WTC11 (cell line): ENCODE data around the gene ZNRF1. TPM values are rescaled to one million over a fixed set of nuclear protein-coding genes. Genes with fewer than 3 reads are reported as not detected.

Source experiments
- ATAC-seq: fragments of 200-7000 bp; cut with Tn5 transposase; 2 replicates; pipeline ENCODE4 v1.10.0; 2021; ENCODE audit warnings: mild to moderate bottlenecking, moderate library complexity
- CTCF ChIA-PET: fragments of 300-600 bp; sonication (Branson Sonifier 250); formaldehyde crosslinking; loops from one replicate; lab custom pipeline; 2021; ENCODE audit warnings: antibody characterized with exemption; lab: Charles Lee
- POLR2A ChIA-PET: fragments of 350-600 bp; sonication (Branson Sonifier 250); formaldehyde crosslinking; loops from one replicate; lab custom pipeline; 2021; ENCODE audit warnings: antibody characterized with exemption; lab: Charles Lee
- DNase-seq: peaks from one replicate; pipeline ENCODE4 v3.0.0; 2021; ENCODE audit warnings: low spot score
- H3K27ac Mint-ChIP-seq: 2 replicates; pipeline ENCODE4 v1.8.0; 2021; ENCODE audit warnings: mixed read lengths
- H3K27me3 Mint-ChIP-seq: 2 replicates; pipeline ENCODE4 v1.8.0; 2021; ENCODE audit warnings: low read depth, mild to moderate bottlenecking, moderate library complexity, mixed read lengths
- H3K36me3 Mint-ChIP-seq: 2 replicates; pipeline ENCODE4 v1.8.0; 2021; ENCODE audit warnings: mixed read lengths
- H3K4me1 Mint-ChIP-seq: 2 replicates; pipeline ENCODE4 v1.8.0; 2022; ENCODE audit warnings: mixed read lengths
- H3K4me3 Mint-ChIP-seq: 2 replicates; pipeline ENCODE4 v1.8.0; 2021; ENCODE audit warnings: mild to moderate bottlenecking, moderate library complexity, mixed read lengths
- H3K9me3 Mint-ChIP-seq: 2 replicates; pipeline ENCODE4 v1.8.0; 2021; ENCODE audit warnings: mixed read lengths
- CREM ChIP-seq: sonication (generic); formaldehyde crosslinking; IDR thresholded peaks from 2 replicates; pipeline ENCODE4 v1.8.1; 2022; ENCODE audit warnings: mild to moderate bottlenecking, missing genetic modification reagents, moderate library complexity
- ETV6 ChIP-seq: sonication (generic); formaldehyde crosslinking; IDR thresholded peaks from 2 replicates; pipeline ENCODE4 v1.8.1; 2022; ENCODE audit warnings: mild to moderate bottlenecking, missing genetic modification reagents
- FOXJ3 ChIP-seq: sonication (generic); formaldehyde crosslinking; IDR thresholded peaks from 2 replicates; pipeline ENCODE4 v1.9.0; 2021; ENCODE audit warnings: missing genetic modification reagents, mild to moderate bottlenecking, borderline replicate concordance
- GRHL2 ChIP-seq: fragments of 250-450 bp; sonication (Bioruptor Pico); IDR thresholded peaks from 2 replicates; pipeline ENCODE4 v1.8.0; 2022; ENCODE audit warnings: mild to moderate bottlenecking, moderate library complexity; ENCODE audit not compliant: insufficient replicate concordance, severe bottlenecking
- GTF2I ChIP-seq: fragments of 250-450 bp; sonication (Bioruptor Pico); conservative IDR thresholded peaks from 2 replicates; pipeline ENCODE4 v1.4.0; 2021; ENCODE audit warnings: mild to moderate bottlenecking
- HMGA2 ChIP-seq: fragments of 250-450 bp; sonication (Bioruptor Pico); IDR thresholded peaks from 2 replicates; pipeline ENCODE4 v1.4.0; 2021; ENCODE audit warnings: mild to moderate bottlenecking, moderate library complexity
- NFE2L1 ChIP-seq: sonication (generic); formaldehyde crosslinking; IDR thresholded peaks from 2 replicates; pipeline ENCODE4 v1.8.1; 2023; ENCODE audit warnings: missing genetic modification reagents
- NR1H2 ChIP-seq: sonication (generic); formaldehyde crosslinking; IDR thresholded peaks from 2 replicates; pipeline ENCODE4 v1.9.0; 2021; ENCODE audit warnings: mild to moderate bottlenecking, moderate library complexity, missing genetic modification reagents
- RORB ChIP-seq: fragments of 250-450 bp; sonication (Bioruptor Pico); IDR thresholded peaks from 2 replicates; pipeline ENCODE4 v1.9.0; 2021; ENCODE audit warnings: mild to moderate bottlenecking
- SOX15 ChIP-seq: fragments of 250-450 bp; sonication (Bioruptor Pico); IDR thresholded peaks from 2 replicates; pipeline ENCODE4 v1.9.0; 2021; ENCODE audit warnings: mild to moderate bottlenecking
- TCF7 ChIP-seq: sonication (generic); formaldehyde crosslinking; IDR thresholded peaks from 2 replicates; pipeline ENCODE4 v1.8.0; 2022; ENCODE audit warnings: mild to moderate bottlenecking, low read depth, missing genetic modification reagents, moderate library complexity
- TP53 ChIP-seq: sonication (generic); formaldehyde crosslinking; IDR thresholded peaks from 2 replicates; pipeline ENCODE4 v1.8.1; 2023; ENCODE audit warnings: mild to moderate bottlenecking, missing genetic modification reagents
- ZNF121 ChIP-seq: sonication (generic); formaldehyde crosslinking; IDR thresholded peaks from 2 replicates; pipeline ENCODE4 v1.8.0; 2023; ENCODE audit warnings: missing genetic modification reagents
- ZNF219 ChIP-seq: sonication (generic); formaldehyde crosslinking; IDR thresholded peaks from 2 replicates; pipeline ENCODE4 v1.8.0; 2023; ENCODE audit warnings: missing genetic modification reagents, mild to moderate bottlenecking, borderline replicate concordance
- ZNF232 ChIP-seq: sonication (generic); formaldehyde crosslinking; IDR thresholded peaks from 2 replicates; pipeline ENCODE4 v1.8.0; 2022; ENCODE audit warnings: mild to moderate bottlenecking, missing genetic modification reagents
- ZNF423 ChIP-seq: fragments of 250-450 bp; sonication (Bioruptor Pico); IDR thresholded peaks from 2 replicates; pipeline ENCODE4 v2.1.2; 2022; ENCODE audit warnings: mild to moderate bottlenecking, moderate library complexity
- total RNA-seq: library from RNA; stranded (reverse); gene quantifications from 3 replicates; pipeline ENCODE4 v1.2.3, GENCODE V29; 2021
- TF ChIP-seq, protein P1 (sequence below): sonication (generic); formaldehyde crosslinking; conservative IDR thresholded peaks from 2 replicates; pipeline ENCODE4 v1.8.1; 2022; ENCODE audit warnings: mild to moderate bottlenecking, missing genetic modification reagents
- TF ChIP-seq, protein P2 (sequence below): sonication (generic); formaldehyde crosslinking; IDR thresholded peaks from 2 replicates; pipeline ENCODE4 v1.8.1; 2022; ENCODE audit warnings: mild to moderate bottlenecking, moderate library complexity, missing genetic modification reagents
- TF ChIP-seq, protein P3 (sequence below): fragments of 250-450 bp; sonication (Bioruptor Pico); IDR thresholded peaks from 2 replicates; pipeline ENCODE4 v1.8.0; 2021; ENCODE audit warnings: mild to moderate bottlenecking
- TF ChIP-seq, protein P4 (sequence below): fragments of 250-450 bp; sonication (Bioruptor Pico); IDR thresholded peaks from 2 replicates; pipeline ENCODE4 v1.9.0; 2021; ENCODE audit warnings: moderate library complexity, mild to moderate bottlenecking, inconsistent platforms, borderline replicate concordance
- TF ChIP-seq, protein P5 (sequence below): fragments of 250-450 bp; sonication (Bioruptor Pico); IDR thresholded peaks from 2 replicates; pipeline ENCODE4 v1.9.0; 2021; ENCODE audit warnings: mild to moderate bottlenecking
- TF ChIP-seq, protein P6 (sequence below): sonication (generic); formaldehyde crosslinking; IDR thresholded peaks from 2 replicates; pipeline ENCODE4 v1.8.0; 2023; ENCODE audit warnings: mild to moderate bottlenecking, missing genetic modification reagents

Gene ZNRF1
- total RNA-seq, 1 experiment from 2014 or later: 47.6 TPM

DNA sequence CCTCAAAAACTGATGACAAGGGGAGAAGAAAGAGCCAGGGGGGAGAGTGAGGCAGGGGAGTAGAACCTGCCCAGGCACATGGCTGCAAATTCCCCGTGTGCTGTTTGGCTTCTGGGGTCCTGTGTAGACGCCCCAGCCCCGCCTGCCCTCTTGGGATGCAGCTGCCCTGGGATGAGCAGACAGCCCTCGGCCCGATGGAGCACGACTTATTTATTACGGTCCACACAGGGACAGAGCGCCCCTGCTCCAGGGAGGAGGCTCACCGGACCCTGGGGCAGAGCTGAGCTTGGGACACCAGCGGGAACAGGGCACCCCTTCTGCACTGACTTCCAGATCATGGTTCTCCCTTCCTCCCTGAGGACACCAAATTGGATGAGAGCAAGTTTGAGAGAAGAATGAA is 108.7 kb downstream of the ZNRF1 start:
- CTCF ChIA-PET: interaction anchor here (5.7 kb wide), 1 partner anchor 8 kb away, joined by 135 read pairs; no protein-coding TSS in a partner anchor
- Mint-ChIP-seq H3K27ac (no peak overlapping the region), H3K36me3 (peaks cover 9% of the 10 kb centered on the region), H3K27me3 (no peaks in the 10 kb centered on the region), H3K4me3 (no peak overlapping the region), H3K9me3 (peaks cover 6% of the 10 kb centered on the region), H3K4me1 (peaks cover 42% of the 10 kb centered on the region)
- POLR2A ChIA-PET: no interaction called here
- TF ChIP-seq ZNF121 (CRISPR knock-in tag) (no peak), FOXJ3 (no peak), GTF2I (no peak), TCF7 (CRISPR knock-in tag) (no peak), HMGA2 (CRISPR knock-in tag) (no peak), SOX15 (CRISPR knock-in tag) (no peak), GRHL2 (CRISPR knock-in tag) (no peak), NR1H2 (CRISPR knock-in tag) (no peak), NFE2L1 (no peak), RORB (CRISPR knock-in tag) (no peak), ZNF219 (CRISPR knock-in tag) (no peak), ZNF423 (CRISPR knock-in tag) (no peak), CREM (no peak)
- TF ChIP-seq, protein P1, sequence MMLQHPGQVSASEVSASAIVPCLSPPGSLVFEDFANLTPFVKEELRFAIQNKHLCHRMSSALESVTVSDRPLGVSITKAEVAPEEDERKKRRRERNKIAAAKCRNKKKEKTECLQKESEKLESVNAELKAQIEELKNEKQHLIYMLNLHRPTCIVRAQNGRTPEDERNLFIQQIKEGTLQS (CRISPR knock-in tag): no peak
- TF ChIP-seq, protein P2, sequence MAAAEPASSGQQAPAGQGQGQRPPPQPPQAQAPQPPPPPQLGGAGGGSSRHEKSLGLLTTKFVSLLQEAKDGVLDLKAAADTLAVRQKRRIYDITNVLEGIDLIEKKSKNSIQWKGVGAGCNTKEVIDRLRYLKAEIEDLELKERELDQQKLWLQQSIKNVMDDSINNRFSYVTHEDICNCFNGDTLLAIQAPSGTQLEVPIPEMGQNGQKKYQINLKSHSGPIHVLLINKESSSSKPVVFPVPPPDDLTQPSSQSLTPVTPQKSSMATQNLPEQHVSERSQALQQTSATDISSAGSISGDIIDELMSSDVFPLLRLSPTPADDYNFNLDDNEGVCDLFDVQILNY (CRISPR knock-in tag): no peak
- TF ChIP-seq, protein P3, sequence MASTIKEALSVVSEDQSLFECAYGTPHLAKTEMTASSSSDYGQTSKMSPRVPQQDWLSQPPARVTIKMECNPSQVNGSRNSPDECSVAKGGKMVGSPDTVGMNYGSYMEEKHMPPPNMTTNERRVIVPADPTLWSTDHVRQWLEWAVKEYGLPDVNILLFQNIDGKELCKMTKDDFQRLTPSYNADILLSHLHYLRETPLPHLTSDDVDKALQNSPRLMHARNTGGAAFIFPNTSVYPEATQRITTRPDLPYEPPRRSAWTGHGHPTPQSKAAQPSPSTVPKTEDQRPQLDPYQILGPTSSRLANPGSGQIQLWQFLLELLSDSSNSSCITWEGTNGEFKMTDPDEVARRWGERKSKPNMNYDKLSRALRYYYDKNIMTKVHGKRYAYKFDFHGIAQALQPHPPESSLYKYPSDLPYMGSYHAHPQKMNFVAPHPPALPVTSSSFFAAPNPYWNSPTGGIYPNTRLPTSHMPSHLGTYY (CRISPR knock-in tag): no peak
- TF ChIP-seq, protein P4, sequence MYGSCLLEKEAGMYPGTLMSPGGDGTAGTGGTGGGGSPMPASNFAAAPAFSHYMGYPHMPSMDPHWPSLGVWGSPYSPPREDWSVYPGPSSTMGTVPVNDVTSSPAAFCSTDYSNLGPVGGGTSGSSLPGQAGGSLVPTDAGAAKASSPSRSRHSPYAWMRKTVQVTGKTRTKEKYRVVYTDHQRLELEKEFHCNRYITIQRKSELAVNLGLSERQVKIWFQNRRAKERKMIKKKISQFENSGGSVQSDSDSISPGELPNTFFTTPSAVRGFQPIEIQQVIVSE (CRISPR knock-in tag): no peak
- ATAC-seq (no peak), DNase-seq (no peak)

DNA sequence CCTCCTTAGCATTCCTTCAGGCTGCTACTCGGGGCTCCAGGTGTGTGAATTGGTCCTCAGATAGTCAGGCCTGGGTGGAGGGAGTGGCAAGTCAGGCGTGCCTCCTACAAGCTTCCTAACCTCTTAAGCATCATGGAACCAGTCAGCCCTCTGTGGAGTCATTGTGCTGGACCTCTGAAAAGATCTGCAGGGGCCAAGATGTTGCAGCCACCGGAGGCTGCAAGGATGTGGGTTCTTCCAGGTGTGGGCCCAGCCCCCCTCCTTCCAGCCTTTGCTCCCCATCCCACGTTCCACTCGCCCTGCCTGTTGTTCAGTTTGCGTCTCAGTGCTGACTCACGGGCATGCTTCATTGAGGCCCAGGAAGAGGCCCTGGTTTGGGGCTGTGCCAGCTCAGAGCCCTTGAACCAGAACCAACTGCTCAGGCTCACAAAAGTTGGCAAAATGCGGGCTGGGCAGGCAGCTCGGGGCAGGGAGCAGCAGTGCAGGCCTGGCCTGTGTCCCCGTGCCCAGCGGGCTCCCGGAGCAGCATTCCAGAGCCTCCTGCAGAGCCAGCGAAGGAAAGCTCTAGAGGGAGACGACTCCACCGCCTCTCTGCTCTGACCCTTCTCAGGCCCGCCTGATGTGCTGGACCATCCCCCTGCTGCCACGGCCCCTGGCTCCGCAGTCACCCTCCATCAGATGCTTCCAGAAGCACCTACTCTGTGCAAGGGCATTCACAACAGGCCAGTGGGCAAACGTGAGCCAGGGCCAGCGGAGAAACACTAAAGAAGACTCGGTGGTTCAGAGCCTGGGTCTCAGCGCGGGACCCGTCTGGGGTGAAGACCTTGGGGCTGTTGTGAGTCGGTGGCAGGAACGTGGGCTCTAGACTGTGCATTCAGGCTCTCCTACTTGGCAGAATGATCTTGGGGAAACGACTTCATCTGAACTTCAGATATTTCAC is 110.2 kb downstream of the ZNRF1 start:
- CTCF ChIA-PET: interaction anchor here (0.7 to 5.7 kb wide), 7 partner anchors 10 to 141 kb away, joined by 3 to 158 read pairs (median 6); partner anchors contain the start of genes WDR59 and ZNRF1

More for the DNA sequence above, 110.2 kb downstream of the ZNRF1 start:
- DNase-seq (no peak), ATAC-seq (no peak)
- peaks cover 8% of the 10 kb centered on the region for H3K36me3 Mint-ChIP-seq
- TF ChIP-seq ZNF232 (CRISPR knock-in tag) (no peak), TP53 (no peak), NR1H2 (CRISPR knock-in tag) (no peak), ETV6 (CRISPR knock-in tag) (no peak)
- TF ChIP-seq, protein P2 (CRISPR knock-in tag): no peak
- TF ChIP-seq, protein P5, sequence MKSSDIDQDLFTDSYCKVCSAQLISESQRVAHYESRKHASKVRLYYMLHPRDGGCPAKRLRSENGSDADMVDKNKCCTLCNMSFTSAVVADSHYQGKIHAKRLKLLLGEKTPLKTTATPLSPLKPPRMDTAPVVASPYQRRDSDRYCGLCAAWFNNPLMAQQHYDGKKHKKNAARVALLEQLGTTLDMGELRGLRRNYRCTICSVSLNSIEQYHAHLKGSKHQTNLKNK: no peak
- TF ChIP-seq, protein P6, sequence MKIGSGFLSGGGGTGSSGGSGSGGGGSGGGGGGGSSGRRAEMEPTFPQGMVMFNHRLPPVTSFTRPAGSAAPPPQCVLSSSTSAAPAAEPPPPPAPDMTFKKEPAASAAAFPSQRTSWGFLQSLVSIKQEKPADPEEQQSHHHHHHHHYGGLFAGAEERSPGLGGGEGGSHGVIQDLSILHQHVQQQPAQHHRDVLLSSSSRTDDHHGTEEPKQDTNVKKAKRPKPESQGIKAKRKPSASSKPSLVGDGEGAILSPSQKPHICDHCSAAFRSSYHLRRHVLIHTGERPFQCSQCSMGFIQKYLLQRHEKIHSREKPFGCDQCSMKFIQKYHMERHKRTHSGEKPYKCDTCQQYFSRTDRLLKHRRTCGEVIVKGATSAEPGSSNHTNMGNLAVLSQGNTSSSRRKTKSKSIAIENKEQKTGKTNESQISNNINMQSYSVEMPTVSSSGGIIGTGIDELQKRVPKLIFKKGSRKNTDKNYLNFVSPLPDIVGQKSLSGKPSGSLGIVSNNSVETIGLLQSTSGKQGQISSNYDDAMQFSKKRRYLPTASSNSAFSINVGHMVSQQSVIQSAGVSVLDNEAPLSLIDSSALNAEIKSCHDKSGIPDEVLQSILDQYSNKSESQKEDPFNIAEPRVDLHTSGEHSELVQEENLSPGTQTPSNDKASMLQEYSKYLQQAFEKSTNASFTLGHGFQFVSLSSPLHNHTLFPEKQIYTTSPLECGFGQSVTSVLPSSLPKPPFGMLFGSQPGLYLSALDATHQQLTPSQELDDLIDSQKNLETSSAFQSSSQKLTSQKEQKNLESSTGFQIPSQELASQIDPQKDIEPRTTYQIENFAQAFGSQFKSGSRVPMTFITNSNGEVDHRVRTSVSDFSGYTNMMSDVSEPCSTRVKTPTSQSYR (CRISPR knock-in tag): no peak
- POLR2A ChIA-PET: no interaction called here
- H3K4me1 Mint-ChIP-seq: peaks cover 54% of the 10 kb centered on the region
- no peaks in the 10 kb centered on the region for H3K27me3 Mint-ChIP-seq
- no peak overlapping the region for H3K4me3 Mint-ChIP-seq
- H3K27ac Mint-ChIP-seq: peak overlapping the region; percentile 82; the same call in 1 of the 2 replicates
- H3K9me3 Mint-ChIP-seq: peaks cover 4% of the 10 kb centered on the region
